T-cell (primary cell): ENCODE results near the gene GLG1. TPM values are rescaled to one million over a fixed set of nuclear protein-coding genes. Genes with fewer than 3 reads are reported as not detected.

ENCODE experiments used
- ATAC-seq, 4 experiments: fragments of 200-7000 bp in 3 of 4; fragments of 150-1000 bp in 1 of 4; cut with Tn5 transposase; replicated peaks in 1 of 4; 1 replicate in 3 of 4; 2 replicates in 1 of 4; pipeline ENCODE4 v1.10.0; 2021; ENCODE audit warnings: moderate library complexity in 3 of 4, mild to moderate bottlenecking in 2 of 4, moderate number of reproducible peaks in 1 of 4
- CTCF ChIA-PET, 2 donors: fragments of 300-600 bp; sonication (Branson Sonifier 250); formaldehyde crosslinking; loops; one replicate each; lab custom pipeline; 2022; ENCODE audit warnings: antibody characterized with exemption in 2 of 2; lab: Charles Lee
- POLR2A ChIA-PET, 2 donors: fragments of 300-600 bp; sonication (Branson Sonifier 250); formaldehyde crosslinking; loops; one replicate each; lab custom pipeline; 2022; ENCODE audit warnings: antibody characterized with exemption in 2 of 2; lab: Charles Lee
- DNase-seq, 35 experiments: peaks; one replicate each; pipeline versions ENCODE4 v3.0.0 to v3.0.0-alpha.2; 2013 to 2023
- H3K27ac ChIP-seq: one replicate; pipeline ENCODE4 v1.5.1; 2013; ENCODE audit warnings: low read length
- H3K27me3 ChIP-seq, 2 experiments: replicated peaks in 1 of 2; 1 replicate in 1 of 2; 2 replicates in 1 of 2; pipeline versions ENCODE4 v1.6.1 to v1.7.0; 2013; ENCODE audit warnings: low read length in 1 of 2, mixed read lengths in 1 of 2; ENCODE audit not compliant: control insufficient read depth in 2 of 2, insufficient read depth in 2 of 2; ENCODE audit errors: extremely low read depth in 1 of 2
- H3K36me3 ChIP-seq, 2 donors: 1 replicate in 1 of 2; 2 replicates in 1 of 2; pipeline versions ENCODE4 v1.6.1 to v1.7.0; 2013; ENCODE audit warnings: low read length in 1 of 2; ENCODE audit not compliant: control insufficient read depth in 2 of 2, insufficient read depth in 1 of 2; ENCODE audit errors: extremely low read depth in 1 of 2
- H3K4me1 ChIP-seq, 2 experiments: 1 replicate in 1 of 2; 2 replicates in 1 of 2; pipeline versions ENCODE4 v1.6.1 to v1.7.0; 2013; ENCODE audit warnings: low read length in 2 of 2, mixed read lengths in 1 of 2; ENCODE audit not compliant: insufficient read depth in 2 of 2, control insufficient read depth in 1 of 2; ENCODE audit errors: extremely low read depth in 1 of 2
- H3K4me3 ChIP-seq, 2 donors: 1 replicate in 1 of 2; 2 replicates in 1 of 2; pipeline versions ENCODE4 v1.5.1 to v1.7.0; 2013; ENCODE audit warnings: mild to moderate bottlenecking in 2 of 2, low read length in 1 of 2, moderate library complexity in 1 of 2; ENCODE audit not compliant: control insufficient read depth in 1 of 2; ENCODE audit errors: extremely low read depth in 1 of 2
- H3K9me3 ChIP-seq: 2 replicates; pipeline ENCODE4 v1.7.0; 2013
- H3K27ac Mint-ChIP-seq, 2 donors: one replicate each; pipeline ENCODE4 v1.8.0; 2020 to 2021; ENCODE audit warnings: mild to moderate bottlenecking in 2 of 2, mixed read lengths in 2 of 2
- H3K27me3 Mint-ChIP-seq, 2 donors: one replicate each; pipeline ENCODE4 v1.8.0; 2021 to 2022; ENCODE audit warnings: mixed read lengths in 2 of 2
- H3K36me3 Mint-ChIP-seq: one replicate; pipeline ENCODE4 v1.8.0; 2021; ENCODE audit warnings: mixed read lengths
- H3K4me1 Mint-ChIP-seq, 3 donors: one replicate each; pipeline ENCODE4 v1.8.0; 2020 to 2022; ENCODE audit warnings: mixed read lengths in 3 of 3, mild to moderate bottlenecking in 1 of 3
- H3K4me3 Mint-ChIP-seq, 3 donors: one replicate each; pipeline ENCODE4 v1.8.0; 2020 to 2022; ENCODE audit warnings: mild to moderate bottlenecking in 3 of 3, mixed read lengths in 3 of 3, moderate library complexity in 3 of 3
- H3K9me3 Mint-ChIP-seq, 3 donors: one replicate each; pipeline ENCODE4 v1.8.0; 2020 to 2022; ENCODE audit warnings: mixed read lengths in 3 of 3
- WGBS: methylation state at CpG from one replicate; pipeline ENCODE4 v1.1.5; 2013; ENCODE audit warnings: missing lambda C conversion rate; ENCODE audit not compliant: insufficient coverage; 5-methylcytosine and 5-hydroxymethylcytosine counted together
- total RNA-seq, 35 experiments: library from RNA in 6 of 35; stranded (reverse) in 6 of 35; fragments of 120-200 nt in 1 of 35; gene quantifications; one replicate each; pipeline versions ENCODE4 v1.2.1 to v1.2.4 and lab custom pipeline; 2013 to 2026

GLG1 gene
- total RNA-seq, 5 donors from 2014 or later (not counting 1 experiment from before 2014, with no cell fraction given) = 159 to 216 (median 167) TPM

DNA sequence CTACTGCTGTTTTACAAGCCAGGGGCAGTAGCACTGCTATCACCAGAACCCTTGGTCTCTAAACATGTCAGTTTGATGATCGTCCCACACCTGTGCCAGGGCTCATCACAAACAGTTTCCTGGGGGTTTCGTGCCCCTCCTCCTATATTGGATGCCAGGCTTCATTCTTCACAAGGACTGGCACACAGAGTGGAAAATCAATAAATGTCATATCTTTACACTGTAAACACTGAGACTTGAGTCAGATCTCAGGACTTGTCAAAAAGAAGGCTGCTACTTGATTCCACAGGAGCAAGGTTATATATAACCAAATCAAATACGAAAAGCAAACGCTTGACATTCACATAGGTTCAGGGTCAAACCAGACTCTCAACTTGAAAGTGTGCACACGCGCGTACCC lies 146.4 kb downstream of the GLG1 start:
- H3K9me3 Mint-ChIP-seq = no peaks in the 10 kb centered on the region
- no peak overlapping the region for H3K4me3 Mint-ChIP-seq
- H3K36me3 ChIP-seq = peaks cover 12 to 89% of the 10 kb centered on the region in 2 donors
- DNase-seq (no peak), ATAC-seq (no peak)
- 100% methylated on average over 1 of the region's 7 CpGs for WGBS
- H3K36me3 Mint-ChIP-seq = peaks cover 73% of the 10 kb centered on the region
- no peak overlapping the region for H3K27ac Mint-ChIP-seq
- H3K27me3 ChIP-seq = no peaks in the 10 kb centered on the region
- peaks cover 0 to 5% (median 0%) of the 10 kb centered on the region in 3 donors for H3K4me1 Mint-ChIP-seq
- POLR2A ChIA-PET = interaction anchor here in 1 of 2 donors (0.7 kb wide), 1 partner anchor 106 kb away, joined by 6 read pairs; no protein-coding TSS in a partner anchor
- H3K4me1 ChIP-seq = no peaks in the 10 kb centered on the region
- CTCF ChIA-PET = interaction anchor here in 1 of 2 donors (0.6 kb wide), 1 partner anchor 281 kb away, joined by 5 read pairs; no protein-coding TSS in a partner anchor
- no peaks in the 10 kb centered on the region for H3K9me3 ChIP-seq
- H3K27ac ChIP-seq = no peak overlapping the region
- H3K4me3 ChIP-seq = no peak overlapping the region
- H3K27me3 Mint-ChIP-seq = no peaks in the 10 kb centered on the region

DNA sequence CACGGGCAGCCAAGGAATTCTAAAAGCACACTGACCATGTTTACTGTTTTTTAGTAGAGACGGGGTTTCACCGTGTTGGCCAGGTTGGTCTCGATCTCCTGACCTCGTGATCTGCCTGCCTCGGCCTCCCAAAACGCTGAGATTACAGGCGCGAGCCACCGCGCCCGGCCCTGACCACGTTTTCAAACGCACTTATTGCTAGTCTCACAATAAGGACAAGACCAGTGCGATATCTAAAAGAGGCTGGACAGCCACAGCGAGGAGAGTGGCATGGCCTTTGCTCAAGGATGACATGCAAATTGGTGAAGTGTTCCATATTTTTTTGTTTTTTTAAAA lies 150.7 kb downstream of the GLG1 start:
- H3K9me3 Mint-ChIP-seq = no peaks in the 10 kb centered on the region

DNA sequence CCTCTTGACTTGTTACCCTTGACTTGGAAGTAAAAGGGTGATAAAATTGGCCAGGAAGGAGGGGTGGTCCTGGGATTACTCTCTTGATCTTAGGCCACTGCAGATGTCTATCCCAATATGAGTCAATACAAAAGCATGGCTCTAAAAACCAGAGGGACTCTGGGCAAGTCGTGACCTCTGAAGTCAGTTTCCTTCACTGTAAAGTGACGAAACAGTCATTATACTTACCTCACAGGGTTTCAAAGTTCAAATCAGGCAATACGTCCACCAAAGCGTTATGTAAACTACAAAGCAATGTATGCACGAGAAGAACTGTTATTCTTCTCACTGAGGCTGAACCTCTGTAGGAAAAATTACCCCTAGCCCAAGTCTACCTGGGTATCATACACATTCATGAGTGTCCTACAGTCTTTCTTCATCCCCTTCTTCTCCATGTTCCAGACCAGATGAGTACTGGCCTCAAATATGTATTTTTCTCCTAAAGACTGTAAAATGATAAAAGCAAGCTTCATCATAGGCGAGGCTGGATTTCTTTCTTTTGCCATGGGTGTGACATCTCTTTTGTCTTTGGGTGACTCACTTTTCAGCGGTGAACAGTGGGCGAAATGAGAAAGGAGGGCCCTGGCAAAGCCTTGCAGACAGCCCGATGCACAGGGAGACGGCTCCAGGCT lies 151.2 kb downstream of the GLG1 start:
- CTCF ChIA-PET = no interaction called here
- no peak overlapping the region for H3K27ac Mint-ChIP-seq
- no peaks in the 10 kb centered on the region for H3K9me3 ChIP-seq
- WGBS = 97% methylated on average over 9 of the region's 10 CpGs
- peaks cover 65% of the 10 kb centered on the region for H3K36me3 Mint-ChIP-seq
- POLR2A ChIA-PET = no interaction called here
- no peaks in the 10 kb centered on the region for H3K27me3 Mint-ChIP-seq
- H3K9me3 Mint-ChIP-seq = no peaks in the 10 kb centered on the region
- H3K4me1 Mint-ChIP-seq = no peaks in the 10 kb centered on the region
- H3K4me3 ChIP-seq = no peak overlapping the region
- no peak overlapping the region for H3K4me3 Mint-ChIP-seq
- no peak for ATAC-seq
- no peak for DNase-seq
- H3K4me1 ChIP-seq = no peaks in the 10 kb centered on the region
- no peaks in the 10 kb centered on the region for H3K27me3 ChIP-seq
- peaks cover 15 to 85% of the 10 kb centered on the region in 2 donors for H3K36me3 ChIP-seq
- H3K27ac ChIP-seq = no peak overlapping the region

More for the DNA sequence above, 150.7 kb downstream of the GLG1 start:
- no peak overlapping the region for H3K27ac Mint-ChIP-seq
- WGBS = 94% methylated on average over 14 of the region's 16 CpGs
- DNase-seq (no peak), ATAC-seq (no peak)
- Histone ChIP-seq H3K4me3 (no peak overlapping the region), H3K27me3 (no peaks in the 10 kb centered on the region), H3K4me1 (no peaks in the 10 kb centered on the region), H3K36me3 (peaks cover 14 to 85% of the 10 kb centered on the region in 2 donors), H3K9me3 (no peaks in the 10 kb centered on the region), H3K27ac (no peak overlapping the region)
- CTCF ChIA-PET = no interaction called here
- no peaks in the 10 kb centered on the region for H3K4me1 Mint-ChIP-seq
- H3K27me3 Mint-ChIP-seq = no peaks in the 10 kb centered on the region
- peaks cover 66% of the 10 kb centered on the region for H3K36me3 Mint-ChIP-seq
- H3K4me3 Mint-ChIP-seq = no peak overlapping the region
- POLR2A ChIA-PET = no interaction called here

DNA sequence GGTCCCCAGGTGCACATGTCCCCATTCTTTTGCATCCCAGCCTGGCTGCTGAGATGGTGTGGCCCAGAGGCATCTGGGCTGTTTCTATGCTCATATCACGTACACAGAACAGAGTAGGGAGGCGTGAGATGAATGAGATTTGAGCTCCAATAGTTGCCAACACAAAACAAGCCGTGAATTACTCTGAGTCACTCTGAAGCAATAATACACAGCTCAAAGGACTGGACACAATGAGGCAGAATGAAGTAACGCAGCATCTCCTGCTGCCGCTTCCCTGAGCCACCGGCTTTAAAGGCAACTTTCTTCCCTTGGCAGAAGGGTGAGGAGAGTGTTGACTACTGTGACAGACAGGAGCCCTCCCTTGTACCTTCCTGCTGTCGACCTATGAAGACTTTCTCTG lies 151.7 kb downstream of the GLG1 start:
- Mint-ChIP-seq H3K4me1 (no peaks in the 10 kb centered on the region), H3K27ac (peak overlapping the region in 1 of 2 donors; percentile 81), H3K9me3 (no peaks in the 10 kb centered on the region), H3K27me3 (no peaks in the 10 kb centered on the region), H3K4me3 (no peak overlapping the region), H3K36me3 (peaks cover 60% of the 10 kb centered on the region)
- ChIA-PET CTCF (no interaction called here), POLR2A (no interaction called here)
- no peak for DNase-seq
- no peaks in the 10 kb centered on the region for H3K27me3 ChIP-seq
- no peak overlapping the region for H3K27ac ChIP-seq
- no peaks in the 10 kb centered on the region for H3K9me3 ChIP-seq
- H3K36me3 ChIP-seq = peaks cover 15 to 83% of the 10 kb centered on the region in 2 donors
- no peak overlapping the region for H3K4me3 ChIP-seq
- ATAC-seq = no peak
- 85% methylated on average over 4 of the region's 7 CpGs for WGBS
- H3K4me1 ChIP-seq = no peaks in the 10 kb centered on the region

DNA sequence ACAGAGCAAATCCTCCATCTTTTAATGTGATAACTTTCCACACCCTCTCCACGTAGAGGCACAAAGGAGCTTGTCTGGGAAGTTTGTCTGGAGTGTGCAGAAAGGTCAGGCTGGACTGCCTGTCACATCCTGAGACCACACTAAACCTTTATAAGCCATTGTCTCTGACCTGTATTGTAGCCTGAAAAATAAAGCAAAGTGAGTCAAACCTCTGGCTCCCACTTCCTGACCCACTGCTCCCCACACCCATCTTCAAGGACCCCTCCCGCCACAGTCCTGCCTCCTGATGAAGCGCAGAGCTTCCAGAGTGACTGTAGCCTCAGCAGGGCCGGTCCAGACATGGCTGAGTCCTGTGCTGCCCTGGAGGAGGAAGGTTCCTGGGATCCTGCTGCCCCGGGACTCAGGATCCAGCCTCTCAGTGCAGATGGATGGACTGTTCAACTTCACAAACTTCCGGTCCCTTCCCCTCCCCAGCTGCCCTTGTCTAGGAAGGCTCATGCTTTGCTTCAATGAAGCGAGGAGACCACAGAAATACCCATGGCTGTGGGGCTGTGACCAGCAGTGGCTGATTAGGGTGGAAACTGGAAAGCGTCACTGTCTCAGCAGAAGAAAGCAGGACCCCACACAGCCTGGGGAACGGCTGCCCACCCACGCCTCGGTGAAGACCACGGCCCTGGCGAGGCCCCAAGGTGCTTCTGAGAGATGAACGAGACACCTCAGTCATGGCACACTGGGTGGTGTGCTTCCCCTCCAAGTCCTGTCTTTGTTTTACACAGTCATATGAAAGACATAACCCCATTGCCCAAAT lies 154.8 kb downstream of the GLG1 start:
- H3K9me3 ChIP-seq = no peaks in the 10 kb centered on the region
- peaks cover 12 to 84% of the 10 kb centered on the region in 2 donors for H3K36me3 ChIP-seq
- H3K27me3 ChIP-seq = no peaks in the 10 kb centered on the region
- Mint-ChIP-seq H3K27ac (no peak overlapping the region), H3K27me3 (no peaks in the 10 kb centered on the region), H3K9me3 (no peaks in the 10 kb centered on the region), H3K4me1 (no peaks in the 10 kb centered on the region), H3K4me3 (no peak overlapping the region), H3K36me3 (peaks cover 50% of the 10 kb centered on the region)
- H3K4me3 ChIP-seq = no peak overlapping the region
- 93% methylated on average over 3 of the region's 14 CpGs for WGBS
- CTCF ChIA-PET = interaction anchor here in 1 of 2 donors (0.5 kb wide), 1 partner anchor 204 kb away, joined by 3 read pairs; no protein-coding TSS in a partner anchor
- H3K27ac ChIP-seq = no peak overlapping the region
- POLR2A ChIA-PET = no interaction called here
- no peak for DNase-seq
- H3K4me1 ChIP-seq = no peaks in the 10 kb centered on the region
- ATAC-seq = no peak

DNA sequence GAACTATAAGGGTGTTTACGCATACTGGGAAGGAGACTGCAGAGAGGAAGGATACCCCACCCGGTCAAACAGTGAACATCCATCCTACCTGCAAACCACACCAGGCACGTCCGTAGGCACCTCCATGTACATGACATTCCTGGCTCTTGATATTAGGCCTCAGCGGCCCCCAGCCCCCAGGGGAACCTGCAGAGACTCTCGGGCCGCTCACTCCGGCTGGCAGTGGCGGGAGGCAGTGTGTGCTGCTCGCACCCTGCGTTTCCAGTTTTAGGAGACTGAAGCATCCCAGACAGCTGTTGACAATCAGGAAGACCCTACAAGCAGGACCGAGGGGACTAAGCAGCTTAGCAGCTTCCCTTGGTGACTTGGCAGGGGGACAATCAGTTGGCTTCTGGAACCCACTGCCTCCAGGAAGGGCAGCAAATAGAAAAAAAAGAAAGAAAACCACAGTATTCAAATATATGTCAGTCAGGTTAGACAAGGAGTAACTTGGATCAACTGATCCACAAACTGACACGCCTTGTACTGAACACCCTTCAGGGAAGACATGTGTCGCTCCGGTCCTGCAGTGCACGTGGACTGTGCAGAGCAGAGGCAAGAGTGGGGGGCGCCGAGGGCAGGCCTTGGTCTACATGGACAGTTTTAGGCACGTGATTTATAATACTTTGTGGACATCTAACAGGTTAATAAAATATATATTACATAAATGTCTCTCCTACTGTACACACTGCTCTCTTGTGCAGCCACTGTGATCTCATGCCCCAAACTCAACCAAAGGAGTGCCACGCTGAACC lies 155.8 kb downstream of the GLG1 start:
- ChIA-PET POLR2A (interaction anchor here in 1 of 2 donors (0.6 kb wide), 1 partner anchor 14 kb away, joined by 3 read pairs; no protein-coding TSS in a partner anchor), CTCF (no interaction called here)
- no peaks in the 10 kb centered on the region for H3K4me1 ChIP-seq
- H3K4me3 ChIP-seq = no peak overlapping the region
- Mint-ChIP-seq H3K27me3 (no peaks in the 10 kb centered on the region), H3K4me1 (no peaks in the 10 kb centered on the region), H3K27ac (no peak overlapping the region), H3K9me3 (no peaks in the 10 kb centered on the region), H3K4me3 (no peak overlapping the region), H3K36me3 (peaks cover 47% of the 10 kb centered on the region)
- DNase-seq (no peak), ATAC-seq (no peak)
- H3K36me3 ChIP-seq = peaks cover 16 to 80% of the 10 kb centered on the region in 2 donors
- 98% methylated on average over 14 of the region's 20 CpGs for WGBS
- no peaks in the 10 kb centered on the region for H3K27me3 ChIP-seq
- H3K9me3 ChIP-seq = no peaks in the 10 kb centered on the region
- H3K27ac ChIP-seq = no peak overlapping the region
